HCT116 (cell line): ENCODE data around the gene DAAM1. TPM values are rescaled to one million over a fixed set of nuclear protein-coding genes. Genes with fewer than 3 reads are reported as not detected.
A peak's percentile ranks its signal among the peaks of the same experiment; 100 is the strongest.

Experiments used
- ATAC-seq: fragments of 200-7000 bp; cut with Tn5 transposase; 2 replicates; pipeline ENCODE4 v1.9.1; 2020; ENCODE audit warnings: mild to moderate bottlenecking, moderate library complexity
- BruUV-seq: library from RNA; stranded (reverse); fragments of 400-500 nt; replicated peaks from 2 replicates; lab custom pipeline; 2021; lab: Mats Ljungman, UMichigan
- CTCF ChIA-PET: fragments of 300-600 bp; sonication (Branson Sonifier 250); formaldehyde crosslinking; loops from one replicate; lab custom pipeline; 2021; ENCODE audit warnings: antibody characterized with exemption; lab: Charles Lee
- POLR2A ChIA-PET: fragments of 300-600, 350-600 bp; sonication (Branson Sonifier 250); formaldehyde crosslinking; loops from one replicate; lab custom pipeline; 2021; ENCODE audit warnings: antibody characterized with exemption; lab: Charles Lee
- RAD21 ChIA-PET, 2 experiments: fragments of 300-600 bp; sonication (Branson Sonifier 250); formaldehyde crosslinking; loops; one replicate each; lab custom pipeline; 2023; ENCODE audit warnings: low total read pairs in 2 of 2; ENCODE audit not compliant: uncharacterized antibody in 2 of 2, unreplicated experiment in 2 of 2, low non-redundant PET in 1 of 2; lab: Charles Lee
- DNase-seq: peaks from one replicate; pipeline ENCODE4 v3.0.0-alpha.2; 2010; ENCODE audit warnings: low read depth, low spot score
- H2AFZ ChIP-seq: fragments of 200-600 bp; shearing (Covaris generic), sonication (generic); 2 replicates; pipeline ENCODE4 v1.6.1; 2017; ENCODE audit warnings: low read depth, mixed run types, mixed read lengths, antibody characterized with exemption, low read length; ENCODE audit not compliant: poor library complexity, severe bottlenecking
- H3K27ac ChIP-seq: 2 replicates; pipeline ENCODE4 v1.5.1; 2012; ENCODE audit warnings: low read depth, low read length
- H3K27me3 ChIP-seq: fragments of 200-600 bp; sonication (generic); 2 replicates; pipeline ENCODE4 v1.6.1; 2016; ENCODE audit warnings: mixed run types, low read length, mixed read lengths; ENCODE audit not compliant: insufficient read depth
- H3K36me3 ChIP-seq, 2 experiments: fragments of 200-500 bp in 1 of 2; fragments of 200-600 bp in 1 of 2; sonication (Bioruptor generic) in 1 of 2; sonication (generic) in 1 of 2; 2 replicates each; pipeline versions ENCODE4 v1.5.1 to v1.6.1; 2014 to 2016; ENCODE audit warnings: low read length in 2 of 2, inconsistent platforms in 1 of 2, mixed read lengths in 1 of 2, mixed run types in 1 of 2; ENCODE audit not compliant: insufficient read depth in 2 of 2, control insufficient read depth in 1 of 2
- H3K4me1 ChIP-seq, 2 experiments: fragments of 200-600 bp in 1 of 2; sonication (generic) in 1 of 2; 2 replicates each; pipeline versions ENCODE4 v1.5.1 to v1.6.1; 2012 to 2017; ENCODE audit warnings: low read length in 2 of 2, inconsistent platforms in 1 of 2, mild to moderate bottlenecking in 1 of 2, mixed read lengths in 1 of 2, mixed run types in 1 of 2, moderate library complexity in 1 of 2; ENCODE audit not compliant: insufficient read depth in 2 of 2, control insufficient read depth in 1 of 2
- H3K4me2 ChIP-seq: fragments of 200-600 bp; sonication (generic); 2 replicates; pipeline ENCODE4 v1.6.1; 2017; ENCODE audit warnings: mixed run types, low read length, mixed read lengths
- H3K4me3 ChIP-seq, 2 experiments: fragments of 200-600 bp in 1 of 2; sonication (generic) in 1 of 2; replicated peaks in 1 of 2; 2 replicates each; pipeline ENCODE4 v1.5.1; 2011 to 2016; ENCODE audit warnings: low read length in 2 of 2, control low read depth in 1 of 2, low read depth in 1 of 2, mild to moderate bottlenecking in 1 of 2, mixed read lengths in 1 of 2, mixed run types in 1 of 2
- H3K79me2 ChIP-seq: fragments of 200-600 bp; sonication (generic); 2 replicates; pipeline ENCODE4 v1.6.1; 2017; ENCODE audit warnings: mild to moderate bottlenecking, mixed run types, low read length, moderate library complexity, mixed read lengths; ENCODE audit not compliant: insufficient read depth
- H3K9ac ChIP-seq: fragments of 200-600 bp; sonication (generic); 2 replicates; pipeline ENCODE4 v1.6.1; 2016; ENCODE audit warnings: low read length, mixed read lengths
- H3K9me2 ChIP-seq: fragments of 200-600 bp; sonication (generic), shearing (Covaris generic); 2 replicates; pipeline ENCODE4 v1.6.1; 2017; ENCODE audit warnings: mixed run types, mild to moderate bottlenecking, moderate library complexity; ENCODE audit not compliant: insufficient read depth
- H3K9me3 ChIP-seq, 2 experiments: fragments of 200-500 bp in 1 of 2; fragments of 200-600 bp in 1 of 2; sonication (Bioruptor generic) in 1 of 2; sonication (generic) in 1 of 2; 2 replicates each; pipeline ENCODE4 v1.6.1; 2014 to 2017; ENCODE audit warnings: low read length in 2 of 2, mixed read lengths in 2 of 2, inconsistent platforms in 1 of 2, low read depth in 1 of 2, mild to moderate bottlenecking in 1 of 2, mixed run types in 1 of 2, moderate library complexity in 1 of 2; ENCODE audit not compliant: control insufficient read depth in 1 of 2, insufficient read depth in 1 of 2
- H4K20me1 ChIP-seq: fragments of 200-600 bp; sonication (generic), shearing (Covaris generic); 2 replicates; pipeline ENCODE4 v1.6.1; 2017; ENCODE audit warnings: mixed run types, mild to moderate bottlenecking, moderate library complexity; ENCODE audit not compliant: insufficient read depth
- CBX3 ChIP-seq: IDR thresholded peaks from 2 replicates; pipeline ENCODE4 v1.6.1; 2012; ENCODE audit warnings: low read depth
- CEBPB ChIP-seq: IDR thresholded peaks from 2 replicates; pipeline ENCODE4 v1.6.1; 2012; ENCODE audit warnings: low read depth
- JUND ChIP-seq: IDR thresholded peaks from 2 replicates; pipeline ENCODE4 v1.6.1; 2012
- RAD21 ChIP-seq: IDR thresholded peaks from 2 replicates; pipeline ENCODE4 v1.6.1; 2012; ENCODE audit warnings: low read depth, mild to moderate bottlenecking
- TCF7L2 ChIP-seq: IDR thresholded peaks from 2 replicates; pipeline ENCODE4 v1.7.0; 2011; ENCODE audit warnings: borderline replicate concordance, inconsistent platforms; ENCODE audit not compliant: insufficient read depth, insufficient read length; ENCODE audit errors: extremely low read depth
- intact Hi-C: fragments of 100-400 bp; cut with micrococcal nuclease; formaldehyde crosslinking; loops from 2 replicates; pipeline ENCODE4 v1.10.0; 2022
- total RNA-seq: library from RNA; stranded (reverse); gene quantifications from one replicate; pipeline ENCODE4 v1.2.1, GENCODE V29; 2021; ENCODE audit not compliant: unreplicated experiment
- TF ChIP-seq, protein P1 (sequence below): IDR thresholded peaks from 2 replicates; pipeline ENCODE4 v1.6.1; 2012; ENCODE audit warnings: low read depth
- TF ChIP-seq, protein P2 (sequence below): IDR thresholded peaks from 2 replicates; pipeline ENCODE4 v1.6.1; 2011; ENCODE audit warnings: mild to moderate bottlenecking, low read length, moderate library complexity; ENCODE audit not compliant: insufficient replicate concordance; ENCODE audit errors: extremely low read depth

DAAM1 gene
- total RNA-seq, 1 experiment from 2014 or later = 10.7 TPM

DNA sequence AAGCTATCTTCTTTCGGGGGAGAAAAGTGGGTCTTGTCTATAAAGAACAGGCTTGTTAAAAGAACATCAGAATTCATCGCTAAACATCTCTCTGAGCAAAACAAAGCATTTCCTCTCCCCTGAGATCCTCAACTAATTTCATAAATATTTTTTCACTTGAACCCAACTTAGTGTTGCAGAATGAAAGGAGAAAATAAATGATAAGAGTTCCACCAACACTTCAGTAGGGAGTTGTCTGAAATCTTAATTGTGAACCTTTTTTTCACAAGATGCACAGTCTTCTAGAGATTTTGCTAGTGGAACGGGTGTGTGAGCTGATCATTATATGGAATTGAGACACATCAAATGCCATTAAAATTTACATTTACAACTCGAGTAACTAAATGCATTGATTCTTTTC, 1.3 kb upstream of the DAAM1 start:
- H3K9ac ChIP-seq = no peak overlapping the region
- H3K79me2 ChIP-seq = no peaks in the 10 kb centered on the region
- H3K27me3 ChIP-seq = peaks cover 33% of the 10 kb centered on the region
- H3K27ac ChIP-seq = no peak overlapping the region
- BruUV-seq = no TSS peak
- 0 out of 4 replicates have a peak overlapping the region, but pooled peaks of 1 of the 2 experiments have one; percentile 79 for H3K4me3 ChIP-seq
- CTCF ChIA-PET = no interaction called here
- peaks cover 15 to 31% of the 10 kb centered on the region in 2 experiments; a peak in 3 of 4 replicates for H3K4me1 ChIP-seq
- H3K9me2 ChIP-seq = no peaks in the 10 kb centered on the region
- POLR2A ChIA-PET = no interaction called here
- no peaks in the 10 kb centered on the region for H3K36me3 ChIP-seq
- DNase-seq (no peak), ATAC-seq (no peak)
- H4K20me1 ChIP-seq = no peaks in the 10 kb centered on the region
- H2AFZ ChIP-seq = no peak overlapping the region
- TF ChIP-seq JUND (no peak), CBX3 (no peak), RAD21 (no peak), TCF7L2 (no peak), CEBPB (no peak)
- TF ChIP-seq, protein P1, sequence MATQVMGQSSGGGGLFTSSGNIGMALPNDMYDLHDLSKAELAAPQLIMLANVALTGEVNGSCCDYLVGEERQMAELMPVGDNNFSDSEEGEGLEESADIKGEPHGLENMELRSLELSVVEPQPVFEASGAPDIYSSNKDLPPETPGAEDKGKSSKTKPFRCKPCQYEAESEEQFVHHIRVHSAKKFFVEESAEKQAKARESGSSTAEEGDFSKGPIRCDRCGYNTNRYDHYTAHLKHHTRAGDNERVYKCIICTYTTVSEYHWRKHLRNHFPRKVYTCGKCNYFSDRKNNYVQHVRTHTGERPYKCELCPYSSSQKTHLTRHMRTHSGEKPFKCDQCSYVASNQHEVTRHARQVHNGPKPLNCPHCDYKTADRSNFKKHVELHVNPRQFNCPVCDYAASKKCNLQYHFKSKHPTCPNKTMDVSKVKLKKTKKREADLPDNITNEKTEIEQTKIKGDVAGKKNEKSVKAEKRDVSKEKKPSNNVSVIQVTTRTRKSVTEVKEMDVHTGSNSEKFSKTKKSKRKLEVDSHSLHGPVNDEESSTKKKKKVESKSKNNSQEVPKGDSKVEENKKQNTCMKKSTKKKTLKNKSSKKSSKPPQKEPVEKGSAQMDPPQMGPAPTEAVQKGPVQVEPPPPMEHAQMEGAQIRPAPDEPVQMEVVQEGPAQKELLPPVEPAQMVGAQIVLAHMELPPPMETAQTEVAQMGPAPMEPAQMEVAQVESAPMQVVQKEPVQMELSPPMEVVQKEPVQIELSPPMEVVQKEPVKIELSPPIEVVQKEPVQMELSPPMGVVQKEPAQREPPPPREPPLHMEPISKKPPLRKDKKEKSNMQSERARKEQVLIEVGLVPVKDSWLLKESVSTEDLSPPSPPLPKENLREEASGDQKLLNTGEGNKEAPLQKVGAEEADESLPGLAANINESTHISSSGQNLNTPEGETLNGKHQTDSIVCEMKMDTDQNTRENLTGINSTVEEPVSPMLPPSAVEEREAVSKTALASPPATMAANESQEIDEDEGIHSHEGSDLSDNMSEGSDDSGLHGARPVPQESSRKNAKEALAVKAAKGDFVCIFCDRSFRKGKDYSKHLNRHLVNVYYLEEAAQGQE = no peak
- TF ChIP-seq, protein P2, sequence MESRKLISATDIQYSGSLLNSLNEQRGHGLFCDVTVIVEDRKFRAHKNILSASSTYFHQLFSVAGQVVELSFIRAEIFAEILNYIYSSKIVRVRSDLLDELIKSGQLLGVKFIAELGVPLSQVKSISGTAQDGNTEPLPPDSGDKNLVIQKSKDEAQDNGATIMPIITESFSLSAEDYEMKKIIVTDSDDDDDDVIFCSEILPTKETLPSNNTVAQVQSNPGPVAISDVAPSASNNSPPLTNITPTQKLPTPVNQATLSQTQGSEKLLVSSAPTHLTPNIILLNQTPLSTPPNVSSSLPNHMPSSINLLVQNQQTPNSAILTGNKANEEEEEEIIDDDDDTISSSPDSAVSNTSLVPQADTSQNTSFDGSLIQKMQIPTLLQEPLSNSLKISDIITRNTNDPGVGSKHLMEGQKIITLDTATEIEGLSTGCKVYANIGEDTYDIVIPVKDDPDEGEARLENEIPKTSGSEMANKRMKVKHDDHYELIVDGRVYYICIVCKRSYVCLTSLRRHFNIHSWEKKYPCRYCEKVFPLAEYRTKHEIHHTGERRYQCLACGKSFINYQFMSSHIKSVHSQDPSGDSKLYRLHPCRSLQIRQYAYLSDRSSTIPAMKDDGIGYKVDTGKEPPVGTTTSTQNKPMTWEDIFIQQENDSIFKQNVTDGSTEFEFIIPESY = no peak
- RAD21 ChIA-PET = no interaction called here
- peak overlapping the region; percentile 95 for H3K4me2 ChIP-seq
- intact Hi-C loops = loop anchor here (5.0 kb wide), 3 partner anchors 90 to 235 kb away; no protein-coding TSS in a partner anchor
- no peaks in the 10 kb centered on the region for H3K9me3 ChIP-seq
